SIG-M5 (cell line): ENCODE data around the gene WSCD2.

Source experiments
- DNase-seq: peaks from one replicate; lab custom pipeline; 2025; lab: John Stamatoyannopoulos, UW

The WSCD2 gene

DNA sequence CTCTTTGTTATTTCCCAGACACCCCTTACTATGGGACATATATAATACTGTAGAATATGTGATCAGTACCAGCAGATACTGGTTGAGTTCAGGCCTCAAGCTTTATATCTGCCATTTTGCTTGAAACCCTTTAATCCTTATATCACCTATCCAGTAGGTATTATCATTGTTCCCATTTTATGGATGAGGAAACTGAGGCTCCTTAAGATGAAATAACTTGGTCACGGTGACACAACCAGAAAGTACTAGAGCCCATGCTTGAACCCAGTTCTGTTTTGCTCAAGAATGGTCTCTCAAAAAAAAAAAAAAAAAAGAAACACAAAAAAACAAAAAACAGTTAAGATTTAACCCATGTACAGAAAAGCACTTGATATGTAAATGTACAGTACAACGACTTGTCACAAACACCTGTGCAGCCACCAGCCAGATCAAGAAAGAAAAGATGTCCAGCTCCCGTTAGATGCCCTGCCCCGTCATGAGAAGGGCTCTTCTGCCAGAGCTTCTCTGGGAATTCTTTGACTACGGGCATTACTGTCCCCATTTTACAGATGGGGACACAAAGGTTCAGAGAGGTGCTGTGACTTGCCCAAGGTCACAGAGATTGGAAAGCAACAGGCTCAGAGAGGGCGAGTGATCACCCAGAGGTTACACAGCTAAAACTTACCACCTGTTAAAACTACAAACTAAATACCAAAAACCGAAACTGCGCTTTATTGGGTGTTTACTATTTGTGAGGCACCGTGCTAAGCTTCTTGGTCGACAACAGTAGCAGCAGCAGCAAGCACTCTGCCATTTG, 669 bp upstream of the WSCD2 start:
- no peak for DNase-seq

DNA sequence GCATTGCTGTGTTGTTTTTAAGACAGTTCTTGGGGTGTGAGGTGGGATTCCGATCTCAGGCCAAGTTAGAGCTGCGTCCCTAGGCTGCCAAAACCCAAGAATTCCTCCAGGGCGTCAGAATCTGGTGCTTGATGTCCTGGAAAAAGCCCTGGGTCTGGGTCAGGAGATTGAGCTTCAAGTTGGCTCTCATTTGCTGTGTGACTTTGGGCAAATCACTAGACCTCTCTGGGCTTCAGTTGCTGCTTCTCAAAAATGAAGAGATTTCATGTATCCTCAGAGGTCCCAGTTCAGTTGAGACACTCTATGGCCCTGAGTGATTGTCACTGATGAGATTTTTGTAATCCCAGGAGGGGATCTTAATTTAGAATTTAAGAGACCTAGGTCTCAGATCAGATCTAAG, 1.9 kb downstream of the WSCD2 start:
- no peak for DNase-seq

DNA sequence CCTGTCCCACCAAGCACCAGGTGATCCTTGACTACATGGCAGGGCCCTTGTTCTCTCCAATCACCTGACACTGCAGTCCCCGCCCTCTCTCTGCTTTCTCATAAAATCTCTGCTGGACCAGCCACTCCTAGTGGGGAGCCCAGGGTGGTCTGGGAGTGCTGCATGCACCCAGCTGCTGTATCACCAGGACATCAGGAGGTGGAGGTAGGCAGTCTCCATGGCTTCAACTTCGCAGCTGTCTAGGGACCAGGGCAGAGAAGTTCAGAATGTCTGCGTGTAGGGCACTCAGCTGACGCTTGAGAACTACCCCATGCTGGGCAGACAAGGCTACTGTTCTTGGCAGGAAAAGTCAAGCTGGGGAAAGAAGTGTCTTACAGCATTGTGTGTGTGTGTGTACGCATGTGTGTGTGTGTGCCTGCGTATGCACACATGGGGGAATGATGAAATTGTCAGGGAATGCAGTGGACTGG, 2.6 kb downstream of the WSCD2 start:
- DNase-seq = no peak

- DNase-seq = no peak
These were observed 4.4 kb downstream of the WSCD2 start for GRCh38 chr12:108133482-108133881.

DNA sequence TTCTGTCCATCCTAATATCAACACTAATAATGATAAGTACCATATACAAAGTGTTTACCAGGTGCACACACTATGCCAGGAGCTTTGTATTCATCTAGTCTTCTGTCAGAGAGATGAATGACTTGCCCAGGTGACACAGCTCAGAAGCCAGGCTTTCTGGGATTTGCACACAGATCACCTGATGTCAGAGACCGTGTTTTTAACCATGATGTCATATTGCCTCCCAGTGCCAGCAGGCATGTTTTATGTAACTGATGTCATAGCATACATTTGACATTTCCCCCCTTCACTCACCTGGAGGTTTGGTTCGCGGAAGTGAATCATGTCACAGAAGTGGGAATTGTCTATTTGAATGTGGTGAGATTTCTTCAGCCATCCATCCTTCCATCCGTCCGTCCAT, 5.7 kb downstream of the WSCD2 start:
- DNase-seq = no peak

GRCh38 chr12:108135627-108136026, 6.5 kb downstream of the WSCD2 start:
- no peak for DNase-seq

DNA sequence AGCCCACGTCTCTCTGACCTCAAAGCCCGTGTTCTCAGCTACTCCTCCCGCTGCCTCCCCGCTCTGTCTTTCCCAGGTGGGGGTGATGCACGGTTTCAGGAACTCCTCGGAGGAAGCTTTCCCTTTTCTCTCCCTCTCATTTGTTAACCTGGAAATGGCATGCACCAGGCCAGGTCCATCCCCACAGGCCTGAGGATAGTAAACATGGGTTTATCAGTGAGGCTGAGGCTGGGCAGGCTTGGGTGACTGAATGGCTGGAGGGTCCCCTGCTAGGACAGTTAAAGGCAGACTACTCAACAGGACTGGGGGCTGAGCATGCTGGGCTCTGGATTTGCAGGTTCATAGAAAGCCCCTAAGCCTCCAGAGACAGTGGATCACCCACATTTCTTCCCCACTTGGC, 7.6 kb downstream of the WSCD2 start:
- no peak for DNase-seq

DNA sequence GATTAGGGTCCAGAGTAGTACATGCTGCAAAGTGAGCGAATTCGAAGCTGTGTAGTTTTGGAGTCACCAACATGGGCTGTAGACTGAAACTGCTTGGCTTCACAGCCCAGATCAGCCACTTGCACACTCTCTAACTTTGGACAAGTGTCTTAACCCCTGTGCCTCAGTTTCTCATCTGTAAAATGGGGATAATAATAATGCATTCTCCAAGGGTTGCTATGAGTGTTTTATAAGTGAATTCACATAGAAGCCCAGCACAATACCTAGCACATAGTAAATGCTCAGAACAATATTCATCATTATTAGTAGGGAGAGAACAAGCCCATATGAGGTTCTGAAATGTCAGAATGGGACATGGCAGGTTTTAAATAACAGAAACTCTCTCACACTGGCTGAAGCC, 10.4 kb downstream of the WSCD2 start:
- DNase-seq = no peak

- DNase-seq = no peak
These were observed 11.4 kb downstream of the WSCD2 start for GRCh38 chr12:108140501-108140900.

- DNase-seq = no peak
These were observed 12.6 kb downstream of the WSCD2 start for GRCh38 chr12:108141600-108142130.

- no peak for DNase-seq
These were observed 14.1 kb downstream of the WSCD2 start for GRCh38 chr12:108143144-108143543.

DNA sequence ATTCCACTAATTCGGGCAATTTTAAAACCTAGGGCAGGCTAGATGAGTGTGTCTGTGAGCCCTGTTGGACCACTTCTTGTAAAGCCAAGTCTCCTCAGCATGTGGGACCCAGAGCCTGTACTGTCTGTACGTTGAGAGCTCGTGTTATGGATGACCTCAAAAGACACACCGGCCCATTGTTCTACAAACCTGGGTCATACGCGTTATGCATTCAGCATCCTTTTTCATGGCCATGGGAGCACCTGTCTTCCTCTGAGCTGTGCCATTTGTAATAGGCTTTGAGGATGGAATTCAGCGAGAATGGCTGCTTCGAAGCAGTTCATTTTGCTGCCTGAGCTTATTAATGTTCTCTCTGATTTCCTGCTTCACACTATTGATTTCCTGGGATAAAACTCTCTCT, 15.0 kb downstream of the WSCD2 start:
- DNase-seq = no peak

DNA sequence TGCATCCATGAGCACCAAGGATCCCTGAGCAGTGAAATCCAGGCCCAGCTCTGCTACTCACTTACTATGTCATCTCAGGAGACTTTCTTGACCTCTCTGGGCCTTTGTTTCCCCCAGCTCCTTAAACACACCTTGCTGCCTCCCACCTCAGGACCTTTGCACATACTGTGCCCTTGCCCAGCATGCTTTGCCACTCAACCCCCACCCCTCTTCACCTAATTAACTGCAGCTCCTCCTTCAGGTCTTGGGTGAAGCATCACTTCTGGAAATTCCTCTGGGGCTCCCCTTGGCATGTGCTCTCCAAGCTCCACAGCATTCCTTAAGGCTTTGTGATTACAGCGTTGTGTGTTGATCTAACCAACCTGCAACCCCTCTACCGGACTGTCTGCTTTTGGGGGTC, 15.9 kb downstream of the WSCD2 start:
- no peak for DNase-seq

DNA sequence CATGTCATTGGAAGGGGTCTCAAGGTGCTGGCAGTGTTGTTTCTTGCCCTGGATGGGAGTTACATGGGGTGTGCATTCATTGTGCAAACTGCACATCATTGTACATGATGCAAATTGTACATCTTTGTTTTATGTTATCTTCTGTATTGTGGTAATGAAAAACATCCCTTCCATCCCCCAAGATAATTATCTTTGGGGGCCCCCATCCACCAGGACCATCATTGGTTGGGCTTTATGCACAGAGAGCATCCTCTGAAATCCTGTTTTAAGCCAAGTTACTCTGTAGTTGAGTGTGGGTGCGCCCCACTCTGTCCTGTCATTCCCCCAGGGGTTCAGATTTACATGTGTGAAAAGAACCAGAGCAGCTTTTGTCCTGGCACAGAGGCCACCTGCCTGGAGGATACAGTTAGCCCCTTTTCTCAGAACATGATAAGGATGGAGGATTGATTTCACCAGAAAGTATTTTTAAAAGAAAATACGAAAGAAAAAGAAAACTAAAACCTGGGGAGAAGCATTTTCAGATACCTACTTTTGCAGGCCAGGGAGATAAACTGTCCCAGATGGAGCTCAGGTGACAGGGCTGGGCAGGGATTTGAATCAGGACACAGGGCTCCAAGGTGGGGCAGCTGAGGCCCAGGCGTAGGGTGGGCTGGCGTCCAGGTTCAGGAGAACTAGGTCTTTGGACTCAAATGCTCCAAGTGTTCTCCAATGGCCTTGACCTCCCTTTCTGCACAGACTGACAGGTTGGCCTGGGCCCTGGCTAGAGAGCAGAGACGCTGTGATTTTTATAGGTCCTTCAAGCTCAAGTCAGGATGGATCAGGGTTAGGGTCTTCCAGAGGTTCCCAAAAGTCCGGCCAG, 17.2 kb downstream of the WSCD2 start:
- no peak for DNase-seq

GRCh38 chr12:108147279-108147678, 18.2 kb downstream of the WSCD2 start:
- DNase-seq = no peak

- DNase-seq = no peak
These were observed 19.5 kb downstream of the WSCD2 start for GRCh38 chr12:108148521-108149074.

DNA sequence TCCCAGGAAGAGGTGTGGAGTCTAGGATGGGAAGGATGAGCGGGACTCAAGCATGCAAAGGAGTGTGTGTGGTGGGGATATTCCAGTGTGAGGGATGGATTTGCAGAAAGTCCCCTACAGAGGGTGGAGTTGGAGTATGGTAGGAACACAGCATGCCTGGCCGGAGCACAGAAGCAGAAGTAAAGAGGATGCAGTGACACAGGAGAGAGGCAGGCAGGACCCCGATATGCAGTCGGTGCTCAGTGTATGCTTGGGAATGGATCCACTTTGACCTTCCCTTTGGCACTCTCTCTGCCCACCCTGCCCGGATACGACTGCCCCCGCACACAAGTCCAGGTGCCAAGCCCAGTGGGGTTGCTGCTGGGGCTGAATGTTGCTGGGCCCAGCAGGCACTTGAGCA, 21.3 kb downstream of the WSCD2 start:
- no peak for DNase-seq

- DNase-seq = no peak
These were observed 22.6 kb downstream of the WSCD2 start for GRCh38 chr12:108151533-108152169.

- no peak for DNase-seq
These were observed 23.1 kb downstream of the WSCD2 start for GRCh38 chr12:108152170-108152538.

DNA sequence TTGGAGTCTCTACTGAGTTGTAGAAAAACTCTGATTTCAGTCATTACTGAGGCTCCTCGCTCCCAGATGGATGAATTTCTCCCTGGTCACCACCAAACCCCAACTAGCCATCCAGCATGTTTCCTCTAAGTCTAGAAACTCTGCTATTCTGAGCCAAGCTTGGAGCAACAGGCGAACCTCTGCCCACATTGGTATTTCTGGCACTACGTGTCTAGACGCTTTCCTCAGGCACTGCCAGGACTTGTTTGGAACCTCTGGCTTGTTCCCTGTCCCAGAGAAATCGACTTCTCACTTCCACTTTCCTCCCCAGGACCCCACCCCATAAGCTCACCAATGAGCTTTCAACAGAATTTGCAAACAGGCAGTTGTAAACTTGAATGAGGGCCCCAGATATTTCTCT, 27.6 kb downstream of the WSCD2 start:
- no peak for DNase-seq

- no peak for DNase-seq
These were observed 28.9 kb downstream of the WSCD2 start for GRCh38 chr12:108157870-108158459.

DNA sequence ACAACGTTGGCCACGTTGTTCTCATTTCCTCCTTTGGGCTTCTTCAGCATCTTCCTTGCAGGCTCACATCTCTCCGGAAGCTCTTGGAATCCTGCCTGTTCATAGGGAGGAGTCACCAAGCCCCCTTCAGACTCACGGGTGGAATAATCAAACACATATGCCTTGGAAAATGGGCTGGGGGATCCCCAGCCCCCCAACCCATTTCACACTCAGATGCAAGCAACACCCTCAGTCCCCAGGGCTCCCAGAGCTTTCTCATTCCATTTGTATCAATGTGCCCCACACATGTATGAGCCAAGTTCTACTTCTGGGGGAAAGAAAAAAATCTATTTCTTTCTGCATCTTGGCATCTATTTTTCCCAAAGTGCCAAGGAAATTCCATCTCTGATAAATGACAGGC, 33.1 kb downstream of the WSCD2 start:
- DNase-seq = no peak
